ENCODE data around the gene MYO9A.
"Not testable (repeated sequence)": the region's sequence is repeated elsewhere in the genome, so short reads cannot be mapped to it uniquely, and the experiment has no call there.

Gene MYO9A

GRCh38 chr15:72116731-72117485 lies 1.0 kb downstream of the MYO9A start:
- H3K9me3 Mint-ChIP-seq (ENCODE audit: low read depth): no peaks in the 10 kb centered on the region
- H3K36me3 Mint-ChIP-seq: no peaks in the 10 kb centered on the region

GRCh38 chr15:72113347-72114031 lies 4.5 kb downstream of the MYO9A start:
- peaks cover 2% of the 10 kb centered on the region for H3K36me3 Mint-ChIP-seq
- no peaks in the 10 kb centered on the region for H3K27me3 Mint-ChIP-seq
- no peak overlapping the region for H3K27ac Mint-ChIP-seq
- no peaks in the 10 kb centered on the region for H3K9me3 Mint-ChIP-seq (ENCODE audit: low read depth)
- H3K4me1 Mint-ChIP-seq (ENCODE audit: low read depth): peaks cover 30% of the 10 kb centered on the region
- no peak overlapping the region for H3K4me3 Mint-ChIP-seq

More at GRCh38 chr15:72116731-72117485, 1.0 kb downstream of the MYO9A start:
- H3K4me3 Mint-ChIP-seq: peak overlapping the region; percentile 96
- H3K27ac Mint-ChIP-seq: peak overlapping the region; percentile 87
- H3K27me3 Mint-ChIP-seq: no peaks in the 10 kb centered on the region
- H3K4me1 Mint-ChIP-seq (ENCODE audit: low read depth): peaks cover 40% of the 10 kb centered on the region

GRCh38 chr15:72112805-72113204 lies 5.1 kb downstream of the MYO9A start:
- no peaks in the 10 kb centered on the region for H3K9me3 Mint-ChIP-seq (ENCODE audit: low read depth)

GRCh38 chr15:72112116-72112515 lies 5.8 kb downstream of the MYO9A start:
- H3K4me3 Mint-ChIP-seq: no peak overlapping the region
- H3K36me3 Mint-ChIP-seq: peaks cover 2% of the 10 kb centered on the region
- H3K27me3 Mint-ChIP-seq: no peaks in the 10 kb centered on the region
- peaks cover 35% of the 10 kb centered on the region for H3K4me1 Mint-ChIP-seq (ENCODE audit: low read depth)
- no peak overlapping the region for H3K27ac Mint-ChIP-seq
- no peaks in the 10 kb centered on the region for H3K9me3 Mint-ChIP-seq (ENCODE audit: low read depth)

More at GRCh38 chr15:72112805-72113204, 5.1 kb downstream of the MYO9A start:
- Mint-ChIP-seq H3K4me1 (ENCODE audit: low read depth) (peaks cover 35% of the 10 kb centered on the region), H3K27me3 (no peaks in the 10 kb centered on the region), H3K27ac (no peak overlapping the region), H3K36me3 (peaks cover 2% of the 10 kb centered on the region), H3K4me3 (no peak overlapping the region)

- Mint-ChIP-seq H3K9me3 (ENCODE audit: low read depth) (no peaks in the 10 kb centered on the region), H3K36me3 (peaks cover 2% of the 10 kb centered on the region)
Observed at GRCh38 chr15:72110355-72110754, 7.6 kb downstream of the MYO9A start.

GRCh38 chr15:72106068-72106467 lies 11.9 kb downstream of the MYO9A start:
- Mint-ChIP-seq H3K27me3 (no peaks in the 10 kb centered on the region), H3K9me3 (ENCODE audit: low read depth) (no peaks in the 10 kb centered on the region), H3K4me1 (ENCODE audit: low read depth) (peaks cover 17% of the 10 kb centered on the region), H3K27ac (no peak overlapping the region), H3K4me3 (no peak overlapping the region), H3K36me3 (peaks cover 2% of the 10 kb centered on the region)

More at GRCh38 chr15:72110355-72110754, 7.6 kb downstream of the MYO9A start:
- Mint-ChIP-seq H3K27ac (no peak overlapping the region), H3K4me3 (no peak overlapping the region), H3K27me3 (no peaks in the 10 kb centered on the region), H3K4me1 (ENCODE audit: low read depth) (peaks cover 19% of the 10 kb centered on the region)

- Mint-ChIP-seq H3K4me1 (ENCODE audit: low read depth) (peaks cover 17% of the 10 kb centered on the region), H3K9me3 (ENCODE audit: low read depth) (no peaks in the 10 kb centered on the region), H3K27me3 (no peaks in the 10 kb centered on the region), H3K27ac (no peak overlapping the region), H3K36me3 (no peaks in the 10 kb centered on the region), H3K4me3 (no peak overlapping the region)
Observed at GRCh38 chr15:72105111-72105510, 12.8 kb downstream of the MYO9A start.

GRCh38 chr15:72100551-72100950 lies 17.4 kb downstream of the MYO9A start:
- not testable (repeated sequence) for H3K4me3 Mint-ChIP-seq; H3K27me3 Mint-ChIP-seq; H3K27ac Mint-ChIP-seq; H3K36me3 Mint-ChIP-seq; H3K9me3 Mint-ChIP-seq (ENCODE audit: low read depth)
- H3K4me1 Mint-ChIP-seq (ENCODE audit: low read depth): peaks cover 13% of the 10 kb centered on the region

- peaks cover 8% of the 10 kb centered on the region for H3K36me3 Mint-ChIP-seq
- H3K27me3 Mint-ChIP-seq: no peaks in the 10 kb centered on the region
- no peak overlapping the region for H3K27ac Mint-ChIP-seq
- peaks cover 8% of the 10 kb centered on the region for H3K4me1 Mint-ChIP-seq (ENCODE audit: low read depth)
- no peaks in the 10 kb centered on the region for H3K9me3 Mint-ChIP-seq (ENCODE audit: low read depth)
- H3K4me3 Mint-ChIP-seq: no peak overlapping the region
Observed at GRCh38 chr15:72099155-72099554, 18.8 kb downstream of the MYO9A start.

- Mint-ChIP-seq H3K9me3 (ENCODE audit: low read depth) (no peaks in the 10 kb centered on the region), H3K4me1 (ENCODE audit: low read depth) (peaks cover 4% of the 10 kb centered on the region), H3K36me3 (peaks cover 8% of the 10 kb centered on the region), H3K27ac (no peak overlapping the region), H3K4me3 (no peak overlapping the region), H3K27me3 (no peaks in the 10 kb centered on the region)
Observed at GRCh38 chr15:72098040-72098439, 19.9 kb downstream of the MYO9A start.

- Mint-ChIP-seq H3K27me3 (no peaks in the 10 kb centered on the region), H3K27ac (no peak overlapping the region), H3K9me3 (ENCODE audit: low read depth) (no peaks in the 10 kb centered on the region), H3K36me3 (peaks cover 10% of the 10 kb centered on the region), H3K4me1 (ENCODE audit: low read depth) (peaks cover 1% of the 10 kb centered on the region), H3K4me3 (no peak overlapping the region)
Observed at GRCh38 chr15:72096796-72097195, 21.2 kb downstream of the MYO9A start.

- Mint-ChIP-seq H3K27ac (no peak overlapping the region), H3K4me3 (no peak overlapping the region), H3K36me3 (peaks cover 12% of the 10 kb centered on the region), H3K9me3 (ENCODE audit: low read depth) (no peaks in the 10 kb centered on the region), H3K27me3 (no peaks in the 10 kb centered on the region), H3K4me1 (ENCODE audit: low read depth) (peaks cover 3% of the 10 kb centered on the region)
Observed at GRCh38 chr15:72092691-72093090, 25.3 kb downstream of the MYO9A start.

GRCh38 chr15:72092006-72092405 lies 25.9 kb downstream of the MYO9A start:
- no peaks in the 10 kb centered on the region for H3K9me3 Mint-ChIP-seq (ENCODE audit: low read depth)
- H3K4me1 Mint-ChIP-seq (ENCODE audit: low read depth): peaks cover 2% of the 10 kb centered on the region
- no peak overlapping the region for H3K27ac Mint-ChIP-seq
- H3K27me3 Mint-ChIP-seq: no peaks in the 10 kb centered on the region
- no peak overlapping the region for H3K4me3 Mint-ChIP-seq
- H3K36me3 Mint-ChIP-seq: peaks cover 15% of the 10 kb centered on the region

- no peak overlapping the region for H3K27ac Mint-ChIP-seq
- H3K4me3 Mint-ChIP-seq: no peak overlapping the region
- H3K4me1 Mint-ChIP-seq (ENCODE audit: low read depth): peaks cover 2% of the 10 kb centered on the region
- H3K9me3 Mint-ChIP-seq (ENCODE audit: low read depth): peaks cover 6% of the 10 kb centered on the region
- no peaks in the 10 kb centered on the region for H3K27me3 Mint-ChIP-seq
- H3K36me3 Mint-ChIP-seq: peaks cover 21% of the 10 kb centered on the region
Observed at GRCh38 chr15:72086920-72087648, 30.9 kb downstream of the MYO9A start.

Measured in activated naive CD8-positive, alpha-beta T cell (primary cell).